GM10266 (cell line): ENCODE results near the gene UNC5B.

Source experiments
- DNase-seq: peaks from one replicate; pipeline ENCODE4 v3.0.0; 2012; ENCODE audit errors: extremely low spot score
- CTCF ChIP-seq: IDR thresholded peaks from 2 replicates; pipeline ENCODE4 v1.5.1; 2012; ENCODE audit warnings: mild to moderate bottlenecking, low read depth; ENCODE audit not compliant: control insufficient read depth, insufficient read depth; ENCODE audit errors: missing control alignments

UNC5B gene

GRCh38 chr10:71320592-71320991 lies 108.2 kb downstream of the UNC5B start:
- TF ChIP-seq CTCF = no peak

DNA sequence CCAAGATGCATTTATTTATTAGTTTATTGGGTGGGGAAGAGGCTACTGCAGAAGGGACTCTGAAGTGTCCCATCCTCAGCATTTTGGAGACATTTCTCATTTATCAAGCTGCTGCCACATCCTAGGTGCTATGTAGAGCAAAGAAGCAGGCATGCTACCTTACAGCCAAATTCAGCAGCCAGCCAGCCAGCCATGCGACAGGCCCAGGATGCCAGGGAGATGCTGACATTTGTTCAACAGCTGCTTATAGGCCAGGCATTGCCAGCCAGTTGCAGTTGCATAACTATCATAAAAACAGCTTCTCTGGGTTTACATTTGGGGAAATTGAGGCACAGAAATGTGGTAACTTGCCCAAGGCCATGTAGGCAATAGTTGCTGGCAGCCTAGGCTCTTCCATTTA lies 109.0 kb downstream of the UNC5B start:
- DNase-seq = no peak
- no peak for TF ChIP-seq CTCF

More at GRCh38 chr10:71320592-71320991, 108.2 kb downstream of the UNC5B start:
- DNase-seq = no peak

DNA sequence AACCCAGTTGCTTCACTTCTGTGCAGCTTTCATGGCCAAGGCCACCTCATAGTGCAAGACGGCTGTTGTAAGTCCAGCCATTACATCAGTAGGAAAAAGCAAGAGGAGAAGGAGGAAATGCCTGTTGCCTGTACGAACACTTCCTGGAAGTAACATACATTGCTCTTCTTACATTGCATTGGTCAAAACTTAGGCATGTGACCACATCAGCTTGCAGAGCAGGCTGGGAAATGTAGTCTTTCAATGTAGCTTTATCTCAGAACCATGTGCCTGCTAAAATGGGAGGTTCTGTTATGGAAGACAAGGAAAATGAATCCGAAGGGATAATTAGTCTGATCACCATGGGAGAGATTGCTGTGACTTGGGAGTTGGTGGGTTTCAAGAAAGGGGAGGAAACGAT lies 111.0 kb downstream of the UNC5B start:
- DNase-seq = no peak

GRCh38 chr10:71324743-71325142 lies 112.4 kb downstream of the UNC5B start:
- TF ChIP-seq CTCF = no peak

More for the DNA sequence above, 111.0 kb downstream of the UNC5B start:
- TF ChIP-seq CTCF = no peak

DNA sequence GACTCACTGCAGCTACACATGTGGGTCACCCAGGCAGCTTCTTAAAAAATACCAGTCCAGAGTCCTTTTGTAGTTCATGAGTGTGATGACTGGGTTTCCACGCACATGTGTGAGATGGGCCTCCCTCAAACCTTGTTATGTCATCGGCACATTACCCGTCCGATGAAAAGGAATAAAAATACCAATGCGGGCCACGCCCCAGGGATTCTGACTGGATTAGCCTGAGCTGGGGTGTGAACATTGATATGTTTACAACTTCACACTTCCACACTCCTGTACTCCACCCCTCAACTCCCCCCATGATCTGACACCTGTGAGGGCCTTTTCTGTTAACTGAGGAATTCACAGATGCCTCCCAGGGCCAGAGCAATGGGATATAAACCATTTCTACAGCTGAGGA lies 112.9 kb downstream of the UNC5B start:
- no peak for TF ChIP-seq CTCF
- DNase-seq = no peak

More at GRCh38 chr10:71324743-71325142, 112.4 kb downstream of the UNC5B start:
- DNase-seq = no peak

DNA sequence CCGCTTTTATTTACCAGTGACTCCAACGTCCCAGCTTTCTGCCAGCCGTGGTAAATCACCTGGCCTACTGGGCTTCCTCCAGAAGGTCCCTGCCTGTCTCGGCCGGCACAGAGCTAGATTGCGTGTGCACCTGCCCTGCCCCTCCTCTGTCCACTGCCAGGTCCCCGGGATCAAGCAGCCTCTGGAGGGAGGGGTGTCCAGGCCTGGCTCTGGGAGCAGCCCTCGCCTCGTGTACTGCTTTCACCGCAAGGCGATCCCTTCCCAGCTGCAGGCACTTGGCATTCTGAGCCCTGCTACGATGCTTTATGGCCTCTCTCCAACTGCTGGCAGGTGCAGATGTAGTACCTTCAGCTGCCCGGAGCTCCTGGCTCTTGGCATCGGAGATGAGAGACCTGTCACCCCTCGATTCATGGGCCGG lies 114.1 kb downstream of the UNC5B start:
- DNase-seq = no peak
- no peak for TF ChIP-seq CTCF

- no peak for TF ChIP-seq CTCF
- DNase-seq = no peak
Observed at GRCh38 chr10:71330789-71331404, 118.5 kb downstream of the UNC5B start.
